H1 (cell line): ENCODE measurements around the gene SLC35D3. TPM values are rescaled to one million over a fixed set of nuclear protein-coding genes. Genes with fewer than 3 reads are reported as not detected.
A peak's percentile ranks its signal among the peaks of the same experiment; 100 is the strongest.

Source experiments
- CTCF ChIA-PET: fragments of 300-600 bp; sonication (Branson Sonifier 250); formaldehyde crosslinking; loops from one replicate; lab custom pipeline; 2021; ENCODE audit not compliant: partially characterized antibody; lab: Charles Lee
- POLR2A ChIA-PET: fragments of 300-600 bp; sonication (Branson Sonifier 250); formaldehyde crosslinking; loops from one replicate; lab custom pipeline; 2021; ENCODE audit warnings: inconsistent platforms; ENCODE audit not compliant: partially characterized antibody; lab: Charles Lee
- DNase-seq, 2 experiments: peaks; one replicate each; pipeline versions ENCODE4 v3.0.0 to v3.0.0-alpha.2; 2010 to 2022; ENCODE audit warnings: low spot score in 2 of 2, low read depth in 1 of 2, mixed read lengths in 1 of 2
- FAIRE-seq: peaks from 2 replicates; lab custom pipeline; 2011; peaks lifted over from hg19 to GRCh38; lab: Jason Lieb, UNC
- H2AFZ ChIP-seq: 2 replicates; pipeline ENCODE4 v1.8.1; 2012; ENCODE audit warnings: low read length, inconsistent platforms
- H2AK5ac ChIP-seq: 2 replicates; pipeline ENCODE4 v1.6.1; 2013; ENCODE audit warnings: low read depth, low read length
- H2BK120ac ChIP-seq: replicated peaks from 2 replicates; pipeline ENCODE3; 2013; ENCODE audit warnings: low read depth, low read length, inconsistent platforms
- H2BK12ac ChIP-seq: 2 replicates; pipeline ENCODE4 v1.6.1; 2013; ENCODE audit warnings: low read depth, low read length
- H2BK15ac ChIP-seq: 2 replicates; pipeline ENCODE4 v1.6.1; 2013; ENCODE audit warnings: low read length
- H2BK20ac ChIP-seq: 2 replicates; pipeline ENCODE4 v1.6.1; 2013; ENCODE audit warnings: low read length
- H2BK5ac ChIP-seq: 2 replicates; pipeline ENCODE4 v1.6.1; 2013; ENCODE audit warnings: low read depth, low read length
- H3K14ac ChIP-seq: 2 replicates; pipeline ENCODE4 v1.6.1; 2013; ENCODE audit warnings: inconsistent platforms; ENCODE audit not compliant: insufficient read length
- H3K18ac ChIP-seq: 2 replicates; pipeline ENCODE4 v1.6.1; 2013; ENCODE audit warnings: low read length; ENCODE audit errors: extremely low read depth
- H3K23ac ChIP-seq: 2 replicates; pipeline ENCODE4 v1.6.1; 2013; ENCODE audit warnings: inconsistent platforms; ENCODE audit not compliant: insufficient read length
- H3K23me2 ChIP-seq: 2 replicates; pipeline ENCODE4 v1.6.1; 2013; ENCODE audit warnings: low read depth, low read length
- H3K27ac ChIP-seq: 2 replicates; pipeline ENCODE4 v1.6.1; 2011; ENCODE audit warnings: low read depth, low read length, inconsistent platforms
- H3K27me3 ChIP-seq, 4 experiments: replicated peaks in 1 of 4; 1 replicate in 1 of 4; 2 replicates in 3 of 4; pipeline versions ENCODE4 v1.6.1 to v1.8.1; 2011 to 2013; ENCODE audit warnings: low read length in 3 of 4, mild to moderate bottlenecking in 3 of 4, inconsistent platforms in 2 of 4, mixed read lengths in 2 of 4, moderate library complexity in 1 of 4; ENCODE audit not compliant: control insufficient read depth in 3 of 4, insufficient read depth in 3 of 4; ENCODE audit errors: extremely low read depth in 1 of 4
- H3K36me3 ChIP-seq, 4 experiments: 2 replicates each; pipeline versions ENCODE4 v1.6.1 to v1.8.1; 2011 to 2013; ENCODE audit warnings: mild to moderate bottlenecking in 4 of 4, low read length in 3 of 4, moderate library complexity in 2 of 4, control low read depth in 1 of 4, inconsistent platforms in 1 of 4; ENCODE audit not compliant: insufficient read depth in 4 of 4, control insufficient read depth in 2 of 4
- H3K4ac ChIP-seq: replicated peaks from 2 replicates; pipeline ENCODE3; 2013; ENCODE audit warnings: low read length, low read depth, mixed read lengths, inconsistent platforms; ENCODE audit not compliant: insufficient read length
- H3K4me1 ChIP-seq, 4 experiments: replicated peaks in 1 of 4; 1 replicate in 1 of 4; 2 replicates in 3 of 4; pipeline versions ENCODE4 v1.6.1 to v1.8.1; 2011 to 2013; ENCODE audit warnings: low read length in 3 of 4, inconsistent platforms in 2 of 4, mixed read lengths in 1 of 4; ENCODE audit not compliant: insufficient read depth in 4 of 4, control insufficient read depth in 3 of 4
- H3K4me2 ChIP-seq, 2 experiments: 2 replicates each; pipeline versions ENCODE4 v1.6.1 to v1.8.1; 2011 to 2013; ENCODE audit warnings: low read depth in 2 of 2, low read length in 2 of 2, control low read depth in 1 of 2, inconsistent platforms in 1 of 2, mild to moderate bottlenecking in 1 of 2; ENCODE audit not compliant: insufficient read depth in 1 of 2
- H3K4me3 ChIP-seq, 4 experiments: fragments of 200-600, 300-600 bp in 1 of 4; sonication (generic), shearing (Covaris generic), sonication (Bioruptor Twin) in 1 of 4; 2 replicates each; pipeline versions ENCODE4 v1.5.1 to v1.8.1; 2011 to 2016; ENCODE audit warnings: low read length in 4 of 4, low read depth in 3 of 4, control low read depth in 2 of 4, inconsistent platforms in 2 of 4, mild to moderate bottlenecking in 2 of 4, mixed read lengths in 1 of 4, moderate library complexity in 1 of 4; ENCODE audit not compliant: insufficient read depth in 2 of 4; ENCODE audit errors: extremely low read depth in 1 of 4
- H3K56ac ChIP-seq: replicated peaks from 2 replicates; pipeline ENCODE3; 2013; ENCODE audit warnings: low read depth, mild to moderate bottlenecking, mixed read lengths, low read length, inconsistent platforms; ENCODE audit not compliant: insufficient read length
- H3K79me1 ChIP-seq: 2 replicates; pipeline ENCODE4 v1.6.1; 2013; ENCODE audit warnings: low read depth, low read length, control low read depth
- H3K79me2 ChIP-seq, 2 experiments: 2 replicates each; pipeline versions ENCODE4 v1.6.1 to v1.8.1; 2012 to 2013; ENCODE audit warnings: low read length in 2 of 2, mild to moderate bottlenecking in 2 of 2, inconsistent platforms in 1 of 2; ENCODE audit not compliant: insufficient read depth in 2 of 2, control insufficient read depth in 1 of 2
- H3K9ac ChIP-seq, 4 experiments: replicated peaks in 1 of 4; 1 replicate in 1 of 4; 2 replicates in 3 of 4; pipeline versions ENCODE4 v1.6.1 to v1.8.1; 2011 to 2013; ENCODE audit warnings: low read depth in 3 of 4, low read length in 3 of 4, control low read depth in 2 of 4, mild to moderate bottlenecking in 2 of 4, moderate library complexity in 2 of 4, inconsistent platforms in 1 of 4; ENCODE audit errors: extremely low read depth in 1 of 4
- H3K9me3 ChIP-seq, 2 experiments: 2 replicates each; pipeline versions ENCODE4 v1.6.1 to v1.8.1; 2012 to 2013; ENCODE audit warnings: mild to moderate bottlenecking in 2 of 2, moderate library complexity in 2 of 2, control low read depth in 1 of 2, inconsistent platforms in 1 of 2, low read depth in 1 of 2, low read length in 1 of 2, mixed read lengths in 1 of 2; ENCODE audit not compliant: insufficient read depth in 2 of 2
- H4K20me1 ChIP-seq, 2 experiments: replicated peaks in 1 of 2; 2 replicates each; pipeline versions ENCODE3 to v1.8.1; 2011 to 2013; ENCODE audit warnings: inconsistent platforms in 2 of 2, low read length in 2 of 2, mild to moderate bottlenecking in 1 of 2; ENCODE audit not compliant: insufficient read depth in 2 of 2, control insufficient read depth in 1 of 2
- H4K5ac ChIP-seq: 2 replicates; pipeline ENCODE4 v1.6.1; 2013; ENCODE audit warnings: low read length, low read depth, mixed read lengths, inconsistent platforms; ENCODE audit not compliant: insufficient read length
- H4K8ac ChIP-seq: 2 replicates; pipeline ENCODE4 v1.8.0; 2013; ENCODE audit warnings: mild to moderate bottlenecking, moderate library complexity, low read length, inconsistent platforms; ENCODE audit not compliant: insufficient read depth; ENCODE audit errors: extremely low read depth
- H4K91ac ChIP-seq: replicated peaks from 2 replicates; pipeline ENCODE3; 2013; ENCODE audit warnings: low read length, mixed read lengths, inconsistent platforms; ENCODE audit not compliant: insufficient read length
- BACH1 ChIP-seq: IDR thresholded peaks from 2 replicates; pipeline ENCODE4 v1.6.1; 2012; ENCODE audit warnings: low read length, improper control_type of control experiment
- CHD2 ChIP-seq: IDR thresholded peaks from 2 replicates; pipeline ENCODE4 v1.6.1; 2012; ENCODE audit warnings: low read length, improper control_type of control experiment
- CTCF ChIP-seq, 3 experiments: IDR thresholded peaks; 1 replicate in 2 of 3; 2 replicates in 1 of 3; pipeline versions ENCODE4 v1.5.1 to v1.6.1; 2011; ENCODE audit warnings: low read length in 3 of 3, mild to moderate bottlenecking in 3 of 3, inconsistent platforms in 2 of 3, low read depth in 1 of 3, moderate library complexity in 1 of 3; ENCODE audit not compliant: insufficient read depth in 1 of 3; ENCODE audit errors: control extremely low read depth in 1 of 3
- KDM4A ChIP-seq: IDR thresholded peaks from one replicate; pipeline ENCODE4 v1.7.1; 2012; ENCODE audit warnings: low read depth, mild to moderate bottlenecking, moderate library complexity, low read length, inconsistent platforms; ENCODE audit not compliant: severe bottlenecking
- RBBP5 ChIP-seq: IDR thresholded peaks from 2 replicates; pipeline ENCODE4 v1.7.1; 2012; ENCODE audit warnings: low read depth, mild to moderate bottlenecking, inconsistent platforms, low read length, moderate library complexity, borderline replicate concordance
- SIX5 ChIP-seq: IDR thresholded peaks from 2 replicates; pipeline ENCODE4 v1.6.1; 2011; ENCODE audit warnings: mild to moderate bottlenecking, low read depth, low read length
- SP2 ChIP-seq: IDR thresholded peaks from 2 replicates; pipeline ENCODE4 v1.6.1; 2012; ENCODE audit warnings: mild to moderate bottlenecking, low read length, inconsistent platforms
- WGBS, 2 experiments: shearing (Covaris generic) in 1 of 2; methylation state at CpG; one replicate each; pipeline versions ENCODE4 v1.1.6 to v1.1.7; 2013 to 2015; ENCODE audit warnings: low lambda C conversion rate in 2 of 2, mixed read lengths in 2 of 2, inconsistent platforms in 1 of 2, low coverage in 1 of 2, missing lambda C conversion rate in 1 of 2; ENCODE audit not compliant: insufficient replicate concordance in 2 of 2, insufficient coverage in 1 of 2, insufficient read length in 1 of 2; ENCODE audit errors: extremely low coverage in 1 of 2, missing lambda C conversion rate in 1 of 2; 5-methylcytosine and 5-hydroxymethylcytosine counted together
- polyA plus RNA-seq, 7 experiments: library from polyadenylated mRNA; depleted of rRNA in 3 of 7; stranded (reverse) in 5 of 7; unstranded in 2 of 7; fragments of >200 nt in 5 of 7; fragments of 200-250 nt in 2 of 7; gene quantifications; 1 replicate in 5 of 7; 2 replicates in 1 of 7; 4 replicates in 1 of 7; pipeline versions ENCODE4 v1.2.1 to v1.2.3, GENCODE V29; 2011 to 2013; ENCODE audit warnings: missing spikeins in 2 of 7, mixed read lengths in 2 of 7
- total RNA-seq: library from RNA; stranded (reverse); fragmentation: NEBNext Ultra II Directional; extraction: Animal tissue kit (Norgen Biotek cat#: 25700); gene quantifications from 2 replicates; pipeline ENCODE4 v1.2.1, GENCODE V29; 2021

The SLC35D3 gene
- total and polyA plus RNA-seq, 2 of the 8 experiments (the other 6 are each of a cell fraction or from before 2014, with no cell fraction given) = 0.27 to 0.39 TPM

DNA sequence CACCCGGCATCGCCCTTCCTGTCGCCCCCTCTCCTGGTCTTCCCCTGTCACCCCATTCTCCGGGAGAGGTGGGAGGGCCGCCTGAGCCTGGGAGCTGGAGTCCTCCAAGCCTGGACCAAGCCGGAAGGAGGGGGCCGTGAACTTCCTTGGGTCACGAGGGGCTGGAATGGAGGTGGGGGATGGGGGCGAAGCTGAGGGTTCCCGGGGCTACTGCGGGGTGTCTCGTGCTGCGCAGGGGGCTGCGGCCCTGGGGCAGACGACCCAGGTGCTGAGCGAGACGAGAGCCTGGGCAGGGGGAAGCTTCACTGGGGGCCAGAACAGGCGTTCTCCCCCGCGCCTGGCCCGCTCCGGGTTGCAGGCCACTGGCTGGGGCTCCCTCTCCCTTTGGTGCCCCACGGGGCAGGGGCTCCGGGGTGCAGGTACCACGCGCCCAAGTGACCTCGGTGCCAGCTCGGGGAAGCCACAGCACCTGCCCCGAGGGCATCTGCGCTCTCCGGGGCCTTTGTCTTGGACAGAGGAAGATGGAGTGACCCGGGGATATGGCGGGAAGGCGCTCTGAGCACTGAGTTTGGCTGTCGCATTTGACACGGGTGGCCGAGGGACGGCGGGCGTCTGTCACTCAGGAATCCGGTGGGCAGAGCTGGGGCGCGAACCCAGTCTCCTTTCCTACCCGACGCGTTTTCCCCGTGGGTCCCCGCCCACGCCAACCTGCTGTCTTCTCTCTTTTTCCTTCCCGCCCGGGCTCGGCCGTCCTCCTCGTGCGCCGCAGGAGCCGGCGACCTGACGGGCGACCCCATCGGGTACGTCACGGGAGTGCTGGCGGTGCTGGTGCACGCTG is 1.2 kb downstream of the SLC35D3 start:
- Histone ChIP-seq H3K4me3 (peak overlapping the region in 2 of 4 experiments; percentile 37 to 60; a peak in 3 of 8 replicates), H3K9ac (no peak overlapping the region), H3K79me2 (no peaks in the 10 kb centered on the region), H2BK15ac (peak overlapping the region; percentile 61; the same call in 1 of the 2 replicates), H2BK12ac (peak overlapping the region; percentile 90; the same call in 1 of the 2 replicates), H3K9me3 (peaks cover 0 to 3% of the 10 kb centered on the region in 2 experiments; a peak in 1 of 4 replicates), H2AFZ (no peak overlapping the region), H4K20me1 (no peaks in the 10 kb centered on the region), H3K79me1 (no peaks in the 10 kb centered on the region), H2BK120ac (no peak overlapping the region), H3K56ac (no peak overlapping the region), H2BK20ac (no peak overlapping the region; the same call in 1 of the 2 replicates), H2BK5ac (no peak overlapping the region), H4K8ac (peak overlapping the region; percentile 83; the same call in 1 of the 2 replicates), H3K4me1 (peaks cover 0 to 12% (median 10%) of the 10 kb centered on the region in 4 experiments; a peak in 5 of 7 replicates), H3K18ac (peak overlapping the region; percentile 48; the same call in 1 of the 2 replicates), H3K4ac (no peak overlapping the region), H3K27ac (no peak overlapping the region), H3K36me3 (peaks cover 0 to 4% (median 0%) of the 10 kb centered on the region in 4 experiments; a peak in 1 of 8 replicates), H3K23ac (no peak overlapping the region), H2AK5ac (peak overlapping the region; percentile 70; the same call in 1 of the 2 replicates), H3K27me3 (peaks cover 30 to 53% (median 52%) of the 10 kb centered on the region in 4 experiments), H3K4me2 (peak overlapping the region; percentile 88 to 99), H3K14ac (no peak overlapping the region), H4K91ac (no peak overlapping the region), H4K5ac (no peak overlapping the region), H3K23me2 (peaks cover 16% of the 10 kb centered on the region)
- FAIRE-seq (no peak), DNase-seq (peak in 1 of 2 experiments; percentile 62)
- 59% methylated on average over 43 of the region's 65 CpGs; no CpG with 5 or more reads in 1 of the 2 experiments for WGBS, 2 experiments
- POLR2A ChIA-PET = interaction anchor here (3.8 kb wide), 1 partner anchor 35 kb away, joined by 26 read pairs; no protein-coding TSS in a partner anchor
- CTCF ChIA-PET = interaction anchor here (0.6 to 4.6 kb wide), 6 partner anchors 9 to 572 kb away, joined by 3 to 36 read pairs (median 6); no protein-coding TSS in a partner anchor
- no peak for TF ChIP-seq SIX5
- 0 out of 2 replicates have a peak, but pooled peaks have one; percentile 6 for TF ChIP-seq RBBP5
- TF ChIP-seq SP2 = no peak
- TF ChIP-seq CTCF (IDR thresholded peaks at IDR 0.05; ENCODE audit: control extremely low read depth in 1 of 3, insufficient read depth in 1 of 3, low read depth in 1 of 3, low read length in 3 of 3) = peak in 1 of 3 experiments; percentile 28; a peak in 1 of 4 replicates
- no peak for TF ChIP-seq CHD2
- peak; percentile 44 for TF ChIP-seq KDM4A
- TF ChIP-seq BACH1 = no peak
